ENCODE data around the gene PFKP.

The PFKP gene

GRCh38 chr10:3067118-3067858, at the start of gene PFKP:
Gene PFKP (plus strand): TSS chr10:3067548. CDS start chr10:3067596, 48 bp downstream.
- no peak for DNase-seq

DNA sequence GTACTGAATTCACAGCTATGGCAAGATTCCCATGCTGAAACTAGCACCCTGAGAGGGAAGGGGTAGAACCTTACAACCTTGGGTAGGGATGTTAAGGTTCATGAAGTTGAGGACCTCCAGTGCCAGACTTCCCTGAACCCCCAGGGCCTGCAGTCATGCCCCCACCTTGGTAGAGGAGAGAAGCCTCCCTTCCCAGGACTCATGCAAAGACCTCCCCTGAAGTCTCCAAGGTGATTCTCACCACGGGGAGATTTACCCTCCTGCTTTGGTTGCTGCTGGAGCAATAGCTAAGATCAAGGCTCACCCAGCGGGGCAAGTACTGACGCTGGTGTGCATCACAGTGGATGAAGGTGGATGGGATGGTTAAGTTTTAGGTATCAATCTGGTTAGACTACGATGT, 49.1 kb upstream of the PFKP start:
- no peak for DNase-seq

GRCh38 chr10:3020311-3020710, 47.0 kb upstream of the PFKP start:
- DNase-seq: no peak

- DNase-seq: no peak
These were observed 46.5 kb upstream of the PFKP start for GRCh38 chr10:3020881-3021280.

DNA sequence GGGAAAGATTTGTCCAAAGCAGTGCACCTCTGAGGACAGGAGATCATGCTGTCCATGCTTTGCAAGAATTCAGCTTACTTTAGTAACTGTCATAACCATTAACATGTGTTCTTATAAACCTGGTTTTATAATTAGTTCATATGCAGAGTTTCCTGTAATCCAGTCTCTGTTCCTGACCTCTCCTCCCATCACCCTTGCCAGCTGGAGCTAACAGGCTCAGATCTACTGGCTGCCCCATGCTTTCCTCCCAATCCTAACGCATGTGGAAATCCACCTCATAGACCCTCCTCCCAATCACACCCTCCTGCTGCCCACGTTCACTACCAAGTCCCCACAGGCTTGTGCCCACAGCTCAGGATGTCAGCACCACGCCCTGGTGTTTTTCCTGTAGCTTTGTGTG, 45.3 kb upstream of the PFKP start:
- DNase-seq: no peak

DNA sequence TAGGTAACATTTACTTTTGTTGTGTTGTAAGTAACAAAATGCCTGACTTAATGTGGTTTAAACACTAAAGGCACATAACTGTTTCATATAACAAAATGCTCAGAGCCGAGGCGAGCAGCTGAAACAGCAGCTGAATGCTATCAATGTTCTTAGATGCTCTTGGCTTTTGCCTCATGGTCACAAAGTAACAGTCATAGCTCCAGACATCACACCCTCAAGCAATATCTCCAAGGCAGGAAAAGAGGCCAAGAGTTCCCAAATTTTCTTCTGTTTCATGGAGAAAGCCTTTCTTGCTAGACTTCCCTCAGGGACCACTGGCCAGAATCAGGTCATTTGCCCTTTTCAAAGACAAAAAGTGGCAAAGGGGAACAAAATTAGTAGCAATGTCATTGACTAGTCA, 43.5 kb upstream of the PFKP start:
- DNase-seq: no peak

DNA sequence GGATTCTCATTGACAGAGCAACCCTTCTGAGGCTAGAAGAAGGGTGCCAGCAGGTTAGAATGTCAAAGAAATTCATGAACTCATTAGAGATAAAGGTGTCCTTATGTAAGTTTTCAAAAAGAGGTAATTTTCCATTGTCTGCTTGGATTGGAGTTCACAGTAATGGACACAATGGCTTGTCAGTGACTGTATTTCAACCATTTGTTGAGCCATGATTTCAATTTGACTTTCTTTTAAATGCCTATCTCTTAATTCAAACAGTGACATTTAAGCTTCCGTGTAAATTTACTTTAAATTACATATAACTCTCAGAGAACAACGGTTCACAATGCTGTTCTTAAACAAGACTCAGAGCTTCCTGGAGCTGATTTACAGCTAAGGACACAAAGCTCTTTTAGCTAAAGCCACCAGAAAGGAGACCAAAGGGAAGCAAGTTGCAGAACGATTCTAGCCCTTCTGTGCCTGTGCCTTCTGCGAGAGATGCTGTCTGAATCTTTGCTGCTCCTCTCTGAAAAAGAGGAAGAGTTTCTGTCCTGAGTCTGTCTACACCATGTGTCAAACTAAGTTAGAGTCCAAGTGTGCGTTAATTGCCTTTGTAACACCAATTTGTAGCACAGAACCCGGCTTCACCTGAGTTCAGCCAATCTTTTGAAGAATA, 42.2 kb upstream of the PFKP start:
- no peak for DNase-seq

DNA sequence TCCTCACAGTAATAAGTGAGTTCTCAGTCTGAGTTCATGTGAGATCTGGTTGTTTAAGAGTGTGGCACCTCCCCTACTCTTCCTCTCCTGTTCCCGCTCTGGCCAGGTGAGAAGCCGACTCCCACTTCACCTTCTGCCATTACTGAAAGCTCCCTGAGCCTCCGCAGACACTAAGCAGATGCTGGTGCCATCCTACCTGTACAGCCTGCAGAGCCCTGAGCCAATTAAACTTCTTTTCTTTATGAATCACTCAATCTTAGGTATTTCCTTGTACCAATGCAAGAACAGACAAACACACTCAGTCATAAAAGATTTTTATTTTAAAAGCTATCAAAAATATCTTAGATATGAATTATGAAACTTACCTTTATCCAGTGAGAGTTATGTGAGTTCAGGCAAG, 39.5 kb upstream of the PFKP start:
- DNase-seq: no peak

DNA sequence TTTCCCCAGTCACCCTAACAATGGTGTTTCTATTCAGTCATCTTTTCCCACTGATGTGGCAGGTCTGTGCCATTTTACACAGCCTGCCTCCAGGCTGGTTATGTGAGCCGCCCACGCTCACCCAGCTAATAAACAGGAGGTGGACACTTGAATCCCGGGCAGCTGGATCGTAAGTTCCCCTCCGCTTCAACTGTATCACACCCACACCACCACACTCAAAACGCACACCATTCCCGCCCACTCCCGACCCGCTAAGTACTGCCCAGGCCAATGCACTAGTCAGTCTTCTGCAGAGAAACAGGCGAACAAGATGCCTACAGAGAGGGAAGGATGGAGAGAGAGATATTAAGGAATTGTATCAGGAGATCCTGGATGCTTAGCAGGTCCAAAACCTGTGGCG, 38.9 kb upstream of the PFKP start:
- DNase-seq: no peak

- DNase-seq: no peak
These were observed 36.6 kb upstream of the PFKP start for GRCh38 chr10:3030765-3031164.

- DNase-seq: no peak
These were observed 35.9 kb upstream of the PFKP start for GRCh38 chr10:3031490-3031889.

DNA sequence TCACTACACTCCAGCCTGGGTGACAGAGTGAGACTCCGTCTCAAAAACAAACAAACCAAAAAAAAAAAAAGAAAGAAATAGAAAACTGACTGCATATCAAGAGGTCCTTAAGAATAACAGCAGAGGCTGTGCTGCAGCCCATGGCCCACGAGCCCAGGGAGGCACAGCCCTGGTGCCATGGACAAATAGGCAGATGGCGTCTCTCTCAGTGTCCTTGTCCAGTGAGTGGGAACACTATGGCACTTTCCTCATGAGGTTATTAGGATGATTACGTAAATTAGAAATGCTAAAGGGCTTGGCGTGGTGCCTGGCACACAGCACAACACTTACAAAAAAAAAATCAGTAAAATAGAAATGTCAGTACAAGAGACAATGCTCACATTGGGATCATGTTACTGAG, 33.4 kb upstream of the PFKP start:
- no peak for DNase-seq

GRCh38 chr10:3034616-3035015, 32.7 kb upstream of the PFKP start:
- DNase-seq: no peak

DNA sequence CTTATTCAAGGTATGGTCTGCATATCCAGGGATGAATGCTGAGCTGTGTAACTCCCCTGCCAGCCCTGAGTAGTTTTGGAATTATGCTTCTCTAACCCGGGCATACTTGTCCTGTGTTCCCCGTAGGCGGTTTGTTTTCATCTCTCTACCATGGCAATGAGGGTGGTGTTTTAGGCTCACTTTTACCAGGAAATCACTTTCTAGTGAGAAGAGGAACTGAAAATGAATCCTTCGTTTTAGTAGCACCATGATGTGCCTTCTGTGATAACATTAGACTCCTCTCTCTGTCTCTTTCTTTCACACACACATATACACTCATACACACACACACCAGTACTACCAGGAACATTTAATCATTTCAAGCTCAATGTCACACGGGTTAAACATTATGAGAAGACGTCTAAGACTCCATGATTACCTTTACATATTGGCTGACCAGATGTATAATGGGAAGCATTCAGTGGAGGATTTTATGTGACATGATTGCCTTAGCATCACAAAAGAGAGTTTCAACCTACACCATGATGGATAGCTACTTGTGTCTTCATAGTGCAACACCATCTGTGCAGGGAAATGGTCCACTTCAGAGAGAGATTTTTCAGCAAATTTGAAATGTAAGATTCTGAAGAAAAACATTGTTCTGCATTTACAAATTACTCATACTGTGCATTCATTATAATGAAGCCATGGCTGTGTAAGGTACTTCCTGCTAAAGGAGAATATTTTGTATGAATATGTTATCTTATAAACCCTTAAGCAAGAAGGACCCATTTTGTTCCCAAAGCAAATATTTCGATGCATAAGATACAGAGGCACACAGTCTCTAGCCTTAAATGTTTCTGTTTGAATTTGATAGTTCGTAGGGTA, 31.0 kb upstream of the PFKP start:
- DNase-seq: no peak

DNA sequence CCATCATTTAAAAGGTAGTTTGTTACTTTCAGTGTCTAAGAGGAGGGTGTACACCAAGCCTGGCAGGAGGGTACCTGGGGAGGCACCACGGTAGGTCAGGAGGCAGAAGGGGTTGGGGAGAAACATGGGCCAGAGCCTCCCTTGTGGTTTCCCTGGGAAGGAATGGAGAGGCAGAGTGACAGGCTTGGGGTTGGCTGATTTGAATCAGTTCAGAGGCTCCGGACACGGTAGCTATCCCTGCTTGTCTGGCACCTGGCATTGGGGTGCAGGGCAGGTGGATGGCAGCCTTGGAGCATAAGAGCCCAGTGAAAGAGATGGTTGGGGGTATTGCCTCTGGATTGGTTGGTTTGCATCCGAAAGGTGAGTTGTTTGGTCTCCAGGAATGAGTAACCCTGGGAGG, 30.2 kb upstream of the PFKP start:
- no peak for DNase-seq

- no peak for DNase-seq
These were observed 27.3 kb upstream of the PFKP start for GRCh38 chr10:3040069-3040468.

DNA sequence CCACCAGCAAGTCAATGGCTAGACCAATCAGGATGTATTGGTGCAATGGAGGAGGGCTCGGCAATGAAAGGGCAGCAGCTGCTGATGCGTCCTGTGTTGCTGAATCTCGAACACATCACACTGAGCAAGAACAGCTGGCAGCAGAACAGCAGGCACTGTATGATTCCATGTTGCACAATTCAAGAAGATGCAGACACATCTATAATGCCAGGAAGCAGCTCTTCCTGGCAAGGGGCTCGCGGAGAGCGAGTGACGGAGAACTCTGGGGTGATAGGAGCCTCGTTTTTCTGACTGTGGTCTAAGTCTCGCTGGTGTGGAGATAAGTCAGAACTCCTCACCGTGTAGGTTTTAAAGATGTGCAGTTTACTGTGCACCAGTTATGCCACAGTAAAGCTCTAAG, 24.8 kb upstream of the PFKP start:
- no peak for DNase-seq

DNA sequence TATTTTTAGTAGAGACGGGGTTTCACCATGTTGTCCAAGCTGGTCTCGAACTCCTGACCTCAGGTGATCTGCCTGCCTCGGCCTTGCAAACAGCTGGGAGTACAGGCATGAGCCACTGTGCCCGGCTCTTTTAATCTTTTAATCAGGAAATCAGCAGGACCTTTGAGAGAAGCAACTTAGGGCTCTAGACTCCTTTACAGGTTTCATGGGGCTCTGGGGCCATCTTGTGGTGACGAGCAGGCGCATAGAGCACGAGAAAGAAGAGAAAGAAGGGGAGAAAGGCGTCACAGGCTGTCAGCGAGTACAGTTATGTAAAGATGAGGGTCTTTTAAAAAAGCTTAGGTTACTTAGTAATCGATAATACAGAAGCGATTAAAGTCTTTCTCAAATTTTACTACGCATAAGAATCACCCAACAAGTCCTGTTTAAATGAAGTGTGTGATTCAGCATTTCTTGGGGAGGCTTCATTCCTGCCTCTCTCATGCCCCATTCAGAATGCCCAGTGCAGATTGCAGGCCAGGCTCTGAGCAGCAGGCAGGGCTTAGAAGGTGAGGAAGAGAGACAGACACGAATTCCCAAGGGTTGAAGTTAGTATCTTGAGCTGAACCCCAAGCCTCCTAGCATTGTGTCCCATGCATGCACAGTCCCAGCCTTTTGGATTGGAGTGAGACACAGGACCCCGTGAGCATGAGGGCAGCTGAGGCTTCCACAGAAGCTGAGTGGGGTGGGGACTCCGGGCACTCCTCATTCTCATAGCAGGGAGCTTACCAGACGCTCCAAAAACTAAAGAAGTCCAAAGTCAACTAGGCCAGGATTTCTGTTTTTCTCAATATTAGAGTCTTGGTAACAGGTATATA, 23.6 kb upstream of the PFKP start:
- peak in 1 of 2 experiments; percentile 13 for DNase-seq

DNA sequence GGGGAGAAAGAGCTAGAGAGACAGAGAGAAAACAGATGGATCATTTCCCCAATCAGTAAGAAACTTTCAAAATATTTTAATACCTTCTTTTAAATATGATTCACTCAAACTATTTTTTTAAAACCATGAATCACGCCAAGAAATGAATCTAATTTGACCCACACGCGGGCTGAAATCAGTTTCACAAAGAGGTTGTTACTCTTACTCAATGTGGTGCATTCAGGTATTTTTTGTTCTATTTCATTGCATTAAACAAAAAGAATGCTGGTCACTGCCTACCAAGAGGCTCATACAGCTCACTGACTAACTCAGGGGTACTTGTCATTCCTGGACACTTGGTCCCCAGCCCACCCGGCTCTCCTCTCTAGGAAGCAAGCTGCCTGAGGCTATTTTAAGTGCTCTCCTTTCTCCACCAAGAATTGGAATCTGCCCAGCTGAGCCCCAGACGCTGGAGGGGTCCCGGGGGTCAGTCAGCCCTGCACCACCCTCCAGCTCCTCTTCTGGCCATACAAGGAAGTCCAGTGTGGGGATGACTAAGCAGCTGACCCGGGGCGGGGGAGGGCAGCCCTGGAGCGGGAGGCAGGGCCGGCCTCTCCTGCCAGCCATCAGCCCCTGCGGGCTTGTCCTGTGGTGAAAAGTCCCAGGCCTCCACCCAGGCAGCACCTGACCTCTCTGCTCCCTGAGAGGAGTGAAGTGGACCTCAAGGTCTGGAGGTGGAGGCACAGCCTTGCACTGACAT, 21.7 kb upstream of the PFKP start:
- no peak for DNase-seq

- DNase-seq: no peak
These were observed 21.1 kb upstream of the PFKP start for GRCh38 chr10:3046210-3046779.

GRCh38 chr10:3046981-3047547, 20.3 kb upstream of the PFKP start:
- no peak for DNase-seq

Measured in NCI-H187 (cell line).